HepG2 (cell line): Measurements from ENCODE around the gene SLU7. TPM values are rescaled to one million over a fixed set of nuclear protein-coding genes. Genes with fewer than 3 reads are reported as not detected.

Experiments used
- AFF4 ChIP-seq: sonication (generic); formaldehyde crosslinking; IDR thresholded peaks from 2 replicates; pipeline ENCODE4 v1.4.0; 2020; ENCODE audit warnings: missing genetic modification reagents
- AGO1 ChIP-seq: fragments of 200-400 bp; formaldehyde crosslinking; IDR thresholded peaks from 2 replicates; pipeline ENCODE4 v1.6.1; 2017; ENCODE audit warnings: mild to moderate bottlenecking, low read depth, low read length, moderate library complexity; ENCODE audit not compliant: poor library complexity, severe bottlenecking
- ATF6 ChIP-seq: sonication (generic); formaldehyde crosslinking; conservative IDR thresholded peaks from 2 replicates; pipeline ENCODE4 v1.4.0; 2020; ENCODE audit warnings: missing genetic modification reagents
- CENPX ChIP-seq: sonication (generic); formaldehyde crosslinking; IDR thresholded peaks from 2 replicates; pipeline ENCODE4 v1.9.0; 2021; ENCODE audit warnings: mild to moderate bottlenecking, missing genetic modification reagents, moderate library complexity
- DNMT1 ChIP-seq: sonication (generic); formaldehyde crosslinking; IDR thresholded peaks from 2 replicates; pipeline ENCODE4 v1.5.1; 2020; ENCODE audit warnings: mild to moderate bottlenecking, missing genetic modification reagents
- DNMT3B ChIP-seq: conservative IDR thresholded peaks from 2 replicates; pipeline ENCODE4 v1.6.1; 2016; ENCODE audit warnings: missing biosample characterization, control low read depth
- FOXM1 ChIP-seq: sonication (generic); formaldehyde crosslinking; IDR thresholded peaks from 2 replicates; pipeline ENCODE4 v1.5.0; 2020; ENCODE audit warnings: missing genetic modification reagents
- GATAD2A ChIP-seq: IDR thresholded peaks from 2 replicates; pipeline ENCODE4 v1.6.1; 2016
- KLF16 ChIP-seq, 2 experiments: sonication (generic) in 1 of 2; formaldehyde crosslinking in 1 of 2; IDR thresholded peaks; 2 replicates each; pipeline versions ENCODE4 v1.6.1 to v1.8.0; 2016 to 2023; ENCODE audit warnings: missing genetic modification reagents in 2 of 2, missing compliant biosample characterization in 1 of 2
- MAFK ChIP-seq, 2 experiments: IDR thresholded peaks in 1 of 2; conservative IDR thresholded peaks in 1 of 2; 2 replicates each; pipeline ENCODE4 v1.6.1; 2011; ENCODE audit warnings: improper control_type of control experiment in 2 of 2, low read length in 2 of 2
- NBN ChIP-seq: fragments of 450-650 bp; conservative IDR thresholded peaks from 2 replicates; pipeline ENCODE4 v1.6.1; 2017
- NFRKB ChIP-seq: fragments of 450-650 bp; IDR thresholded peaks from 2 replicates; pipeline ENCODE4 v1.6.1; 2017
- NR2F6 ChIP-seq, 2 experiments: IDR thresholded peaks; 2 replicates each; pipeline ENCODE4 v1.6.1; 2016; ENCODE audit warnings: antibody characterized with exemption in 1 of 2, mild to moderate bottlenecking in 1 of 2
- SMAD3 ChIP-seq: sonication (generic); formaldehyde crosslinking; IDR thresholded peaks from 2 replicates; pipeline ENCODE4 v1.4.0; 2020; ENCODE audit warnings: missing genetic modification reagents
- STAG1 ChIP-seq: sonication (generic); formaldehyde crosslinking; IDR thresholded peaks from 2 replicates; pipeline ENCODE4 v1.4.0; 2020; ENCODE audit warnings: missing genetic modification reagents
- ZBTB3 ChIP-seq: sonication (generic); formaldehyde crosslinking; IDR thresholded peaks from 2 replicates; pipeline ENCODE4 v1.4.0; 2020; ENCODE audit warnings: low read depth, mild to moderate bottlenecking, moderate library complexity, missing genetic modification reagents, borderline replicate concordance
- ZBTB39 ChIP-seq: sonication (generic); formaldehyde crosslinking; IDR thresholded peaks from 2 replicates; pipeline ENCODE4 v1.5.0; 2020; ENCODE audit warnings: missing genetic modification reagents
- ZNF124 ChIP-seq: sonication (generic); formaldehyde crosslinking; IDR thresholded peaks from 2 replicates; pipeline ENCODE4 v1.4.0; 2020; ENCODE audit warnings: missing genetic modification reagents
- ZNF292 ChIP-seq: sonication (generic); formaldehyde crosslinking; IDR thresholded peaks from 2 replicates; pipeline ENCODE4 v1.8.1; 2022; ENCODE audit warnings: mild to moderate bottlenecking, low read depth, missing genetic modification reagents, borderline replicate concordance
- ZNF430 ChIP-seq: sonication (generic); formaldehyde crosslinking; IDR thresholded peaks from 2 replicates; pipeline ENCODE4 v1.9.0; 2021; ENCODE audit warnings: mild to moderate bottlenecking, missing genetic modification reagents
- ZNF468 ChIP-seq: sonication (generic); formaldehyde crosslinking; IDR thresholded peaks from 2 replicates; pipeline ENCODE4 v1.8.0; 2022; ENCODE audit warnings: mild to moderate bottlenecking, moderate library complexity, missing genetic modification reagents
- ZNF552 ChIP-seq: sonication (generic); formaldehyde crosslinking; IDR thresholded peaks from 2 replicates; pipeline ENCODE4 v1.9.0; 2022; ENCODE audit warnings: missing genetic modification reagents, mild to moderate bottlenecking, borderline replicate concordance
- ZSCAN9 ChIP-seq: IDR thresholded peaks from 2 replicates; pipeline ENCODE4 v1.6.1; 2016; ENCODE audit warnings: borderline replicate concordance
- polyA plus RNA-seq, 8 experiments: library from polyadenylated mRNA; depleted of rRNA in 3 of 8; stranded (reverse) in 7 of 8; unstranded in 1 of 8; fragments of >200 nt; fragmentation: Illumina TruSeq in 4 of 8; extraction: Trizol in 4 of 8; gene quantifications; 2 replicates each; pipeline versions ENCODE4 v1.2.1 to v1.2.3, GENCODE V29; 2011 to 2016; ENCODE audit warnings: low read depth in 4 of 8, missing spikeins in 1 of 8, mixed read lengths in 1 of 8; ENCODE audit not compliant: insufficient read depth in 1 of 8
- total RNA-seq, 5 experiments: library from RNA; depleted of rRNA; stranded (reverse); fragments of >200 nt; fragmentation: Illumina TruSeq; extraction: Trizol; gene quantifications; 2 replicates each; pipeline ENCODE4 v1.2.3, GENCODE V29; 2016; ENCODE audit warnings: low read depth in 1 of 5

Gene SLU7
- total and polyA plus RNA-seq, 2 of the 13 experiments (the other 11 are each of a cell fraction or from before 2014, with no cell fraction given), result 24.0 to 39.2 TPM

- TF ChIP-seq ZBTB39 (CRISPR knock-in tag) (no peak), AFF4 (CRISPR knock-in tag) (no peak), ZNF292 (no peak; the same call in 1 of the 2 replicates), NFRKB (no peak), DNMT1 (CRISPR knock-in tag) (no peak), ZNF430 (CRISPR knock-in tag) (0 out of 2 replicates have a peak, but pooled peaks have one; percentile 26), MAFK (conservative IDR thresholded peaks at IDR 0.05 in 1 of 2, IDR thresholded peaks at IDR 0.05 in 1 of 2; ENCODE audit: low read length in 2 of 2) (no peak), ZSCAN9 (CRISPR knock-in tag) (no peak), FOXM1 (CRISPR knock-in tag) (no peak), SMAD3 (CRISPR knock-in tag) (peak; percentile 49; the same call in 1 of the 2 replicates), ZBTB3 (no peak), CENPX (no peak), AGO1 (no peak), KLF16 (CRISPR knock-in tag; IDR thresholded peaks at IDR 0.05) (no peak), ZNF124 (no peak), NR2F6 (IDR thresholded peaks at IDR 0.05) (no peak), NR2F6 (CRISPR knock-in tag; IDR thresholded peaks at IDR 0.05) (no peak), GATAD2A (CRISPR knock-in tag) (peak; percentile 44; the same call in 1 of the 2 replicates), ZNF552 (CRISPR knock-in tag) (no peak), DNMT3B (CRISPR knock-in tag) (no peak), STAG1 (CRISPR knock-in tag) (peak; percentile 82), NBN (no peak), ATF6 (no peak), ZNF468 (CRISPR knock-in tag) (no peak)
These were observed 20.3 kb upstream of the SLU7 start (continued) for GRCh38 chr5:160439205-160439600.
